Dedifferentiated amniotic fluid mesenchymal stem cell (primary cell): ENCODE results near the gene ZNF804A.
"Not testable (repeated sequence)": the region's sequence is repeated elsewhere in the genome, so short reads cannot be mapped to it uniquely, and the experiment has no call there.

Experiments
- DNase-seq: peaks from one replicate; pipeline ENCODE4 v3.0.0-alpha.2; 2016; ENCODE audit errors: extremely low spot score

Gene ZNF804A

GRCh38 chr2:184815824-184816223 is 217.5 kb downstream of the ZNF804A start:
- DNase-seq, result no peak

DNA sequence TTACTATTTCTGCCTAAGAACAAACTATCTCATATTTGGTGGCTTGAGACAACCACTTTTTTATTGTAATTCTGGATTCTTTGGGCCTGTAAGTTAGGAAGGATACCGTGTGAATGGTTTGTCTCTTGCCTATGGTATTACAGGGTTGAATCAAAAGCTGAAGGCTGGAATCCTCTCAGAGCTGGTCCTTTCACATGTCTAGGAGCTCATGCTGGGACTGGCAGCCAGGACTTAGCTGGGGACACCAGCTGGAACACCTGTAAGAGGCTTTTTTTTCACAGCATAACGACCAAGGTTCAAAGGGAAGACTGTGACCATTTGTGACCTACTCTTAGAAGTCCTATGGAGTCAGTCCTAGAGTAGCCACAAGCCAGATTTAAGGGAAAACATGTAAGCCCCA is 226.3 kb downstream of the ZNF804A start:
- DNase-seq, result no peak

- no peak for DNase-seq
Observed at GRCh38 chr2:184830531-184830930, 232.2 kb downstream of the ZNF804A start.

- DNase-seq, result no peak
Observed at GRCh38 chr2:184834699-184835397, 236.5 kb downstream of the ZNF804A start.

- no peak for DNase-seq
Observed at GRCh38 chr2:184835398-184835715, 237.0 kb downstream of the ZNF804A start.

DNA sequence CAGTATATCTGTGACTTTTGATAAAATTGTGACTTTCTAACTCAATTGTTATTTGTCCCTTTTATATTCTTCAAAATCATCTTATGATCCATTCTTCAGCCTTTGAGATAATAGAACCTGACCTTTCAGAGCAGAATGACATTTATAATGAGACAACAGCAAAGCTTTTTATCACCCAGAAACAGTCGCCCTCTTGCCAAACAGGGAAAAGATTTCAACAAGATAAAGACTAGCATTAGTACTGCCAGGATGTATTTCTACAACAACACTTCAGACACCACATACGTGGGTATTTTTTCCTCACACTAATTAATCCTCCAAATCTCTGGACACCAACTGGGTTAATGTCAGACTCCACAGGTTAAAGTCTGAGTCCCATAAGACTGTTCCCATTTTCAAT is 249.0 kb downstream of the ZNF804A start:
- DNase-seq, result no peak

GRCh38 chr2:184849516-184849915 is 251.2 kb downstream of the ZNF804A start:
- DNase-seq, result no peak

DNA sequence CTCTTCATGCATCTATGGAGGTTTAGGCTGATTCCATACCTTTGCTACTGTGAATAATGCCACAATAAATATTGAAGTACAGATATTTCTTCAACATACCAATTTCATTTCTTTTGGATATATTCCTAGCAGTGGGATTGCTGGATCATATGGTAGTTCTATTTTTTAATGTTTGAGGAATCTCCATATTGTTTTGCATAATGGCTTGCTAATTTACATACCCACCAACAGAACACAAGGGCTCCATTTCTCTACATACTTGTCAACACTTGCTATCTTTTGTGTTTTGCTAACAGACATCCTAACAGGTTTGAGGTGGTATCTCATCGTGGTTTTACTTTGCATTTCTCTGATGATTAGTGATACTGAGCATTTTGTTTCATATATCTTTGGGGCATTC is 253.2 kb downstream of the ZNF804A start:
- no peak for DNase-seq

DNA sequence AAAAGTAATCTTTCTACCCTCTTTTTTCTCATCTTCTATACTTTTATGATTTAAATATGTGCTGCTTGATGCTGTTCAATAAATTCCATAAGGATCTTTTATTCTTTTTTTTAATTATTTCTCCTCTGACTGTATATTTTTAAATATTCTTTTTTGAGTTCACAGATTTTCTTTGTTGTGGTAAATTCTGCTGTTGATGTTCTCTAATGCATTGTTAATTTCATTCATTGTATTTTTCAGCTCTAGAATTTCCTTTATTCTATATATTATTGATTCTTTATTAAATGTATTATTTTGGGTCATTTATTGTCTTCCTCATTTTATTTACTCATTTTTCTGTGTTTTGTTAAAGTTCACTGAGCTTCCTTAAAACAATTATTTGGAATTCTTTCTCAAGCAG is 260.9 kb downstream of the ZNF804A start:
- no peak for DNase-seq

- DNase-seq, result no peak
Observed at GRCh38 chr2:184860744-184861143, 262.4 kb downstream of the ZNF804A start.

GRCh38 chr2:184875212-184875611 is 276.9 kb downstream of the ZNF804A start:
- no peak for DNase-seq

DNA sequence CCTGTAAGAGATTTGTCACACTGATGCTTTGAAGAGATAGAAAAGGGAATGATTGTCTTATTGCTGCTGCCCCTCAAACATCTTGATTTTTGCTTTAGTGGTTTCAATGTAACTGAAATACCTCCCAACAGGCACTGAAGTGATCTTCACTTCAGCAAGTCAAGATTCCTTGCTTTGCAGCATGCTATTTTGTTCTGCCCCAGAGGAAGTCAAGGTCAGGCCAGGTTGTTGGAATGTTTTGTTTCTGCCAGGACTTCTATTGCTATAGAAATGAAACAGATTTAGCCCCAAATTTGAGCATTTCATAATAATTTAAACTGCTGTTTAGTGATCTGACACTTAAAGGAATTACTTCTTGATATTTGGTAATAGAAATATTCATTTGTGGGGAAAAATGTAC is 277.6 kb downstream of the ZNF804A start:
- DNase-seq, result no peak

- no peak for DNase-seq
Observed at GRCh38 chr2:184877909-184878308, 279.6 kb downstream of the ZNF804A start.

- DNase-seq, result no peak
Observed at GRCh38 chr2:184879671-184880070, 281.3 kb downstream of the ZNF804A start.

DNA sequence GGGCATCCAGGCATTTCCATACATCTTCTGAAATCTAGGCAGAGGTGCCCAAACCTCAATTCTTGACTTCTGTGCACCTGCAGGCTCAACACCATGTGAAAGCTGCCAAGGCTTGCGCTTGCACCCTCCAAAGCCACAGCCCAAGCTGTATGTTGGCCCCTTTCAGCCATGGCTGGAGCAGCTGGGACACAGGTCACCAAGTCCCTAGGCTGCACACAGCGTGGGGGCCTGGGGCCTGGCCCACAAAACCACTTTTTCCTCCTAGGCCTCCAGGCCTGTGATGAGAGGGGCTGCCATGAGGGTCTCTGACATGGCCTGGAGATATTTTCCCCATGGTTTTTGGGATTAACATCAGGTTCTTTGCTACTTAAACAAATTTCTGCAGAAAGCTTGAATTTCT is 288.3 kb downstream of the ZNF804A start:
- DNase-seq, result not testable (repeated sequence)

DNA sequence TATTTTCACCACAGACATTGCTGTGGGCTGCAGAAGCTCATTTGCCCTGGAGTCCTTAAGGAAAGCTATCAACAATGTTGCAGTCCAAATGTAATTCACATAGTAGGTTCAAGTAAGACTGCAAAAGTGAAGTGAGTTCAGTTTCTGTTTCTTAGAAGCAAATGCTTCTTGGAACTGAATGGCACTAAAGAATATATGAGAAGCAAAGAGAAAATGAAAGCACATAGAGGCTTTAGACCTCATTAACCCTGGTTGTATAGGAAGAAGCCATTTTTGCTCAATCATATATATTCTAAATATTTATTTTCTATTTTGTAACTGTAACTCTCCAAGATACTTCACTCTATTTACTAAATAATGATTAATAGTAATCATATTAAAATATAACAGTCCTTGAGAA is 292.0 kb downstream of the ZNF804A start:
- DNase-seq, result no peak

DNA sequence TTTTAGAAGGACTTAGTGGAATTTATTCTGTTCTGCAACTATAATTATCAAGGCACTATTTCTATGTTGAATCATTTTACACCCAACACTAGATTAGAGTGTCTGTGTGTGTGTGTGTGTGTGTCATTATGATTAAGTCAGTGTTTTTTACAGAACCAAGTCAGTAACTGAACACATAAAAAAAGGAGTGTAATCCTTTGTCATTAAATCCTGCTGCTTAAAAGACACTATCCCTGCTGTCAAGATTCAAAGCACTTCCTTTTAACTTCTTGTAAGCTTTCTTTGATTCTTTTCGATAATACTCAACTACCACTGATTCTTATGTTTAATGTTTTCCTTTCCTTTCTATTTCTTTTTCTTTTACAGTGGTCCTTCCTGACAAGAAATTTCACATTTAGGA is 306.7 kb downstream of the ZNF804A start:
- DNase-seq, result no peak

DNA sequence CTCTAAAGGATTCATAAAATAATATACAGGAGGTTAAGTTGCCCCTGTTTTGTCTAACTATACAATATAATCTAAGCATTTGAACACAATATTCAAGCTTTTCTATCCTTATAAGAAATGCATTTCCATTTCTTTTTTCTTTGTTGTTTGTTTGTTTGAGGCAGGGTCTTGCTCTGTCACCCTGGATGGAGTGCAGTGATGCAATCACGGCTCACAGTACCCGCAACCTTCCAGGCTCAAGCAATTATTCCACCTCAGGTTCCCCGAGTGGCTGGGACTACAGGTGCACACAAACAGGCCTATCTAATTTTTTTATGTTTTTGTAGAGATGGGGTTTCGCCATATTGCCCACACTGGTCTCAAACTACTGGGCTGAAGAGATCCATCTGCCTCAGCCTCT is 307.8 kb downstream of the ZNF804A start:
- no peak for DNase-seq

GRCh38 chr2:184906709-184907108 is 308.4 kb downstream of the ZNF804A start:
- DNase-seq, result no peak

- no peak for DNase-seq
Observed at GRCh38 chr2:184908966-184909365, 310.6 kb downstream of the ZNF804A start.

DNA sequence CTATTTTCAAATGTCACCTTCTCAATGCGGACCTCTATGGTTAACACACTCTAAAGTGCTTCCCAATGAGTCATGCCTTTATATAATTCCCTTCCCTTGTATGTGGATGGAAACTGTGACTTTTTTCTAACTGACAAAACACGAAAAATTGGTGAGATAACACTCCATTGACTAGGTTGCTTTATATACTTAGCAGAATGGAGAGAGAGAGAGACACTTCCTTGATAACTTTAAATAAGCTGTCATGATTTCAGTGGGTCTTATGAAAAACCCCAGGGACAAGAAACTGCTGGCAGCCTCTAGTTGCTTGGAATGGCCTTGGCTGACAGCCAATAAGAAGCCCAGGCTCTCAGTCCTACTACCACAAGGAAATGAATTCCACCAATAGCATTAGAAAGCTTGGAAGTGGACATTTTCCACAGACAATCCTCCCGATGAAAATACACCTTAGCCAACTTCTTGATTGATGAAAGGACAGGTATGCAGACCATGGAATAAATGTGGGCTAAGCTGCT is 322.2 kb downstream of the ZNF804A start:
- DNase-seq, result no peak

GRCh38 chr2:184921676-184922075 is 323.3 kb downstream of the ZNF804A start:
- no peak for DNase-seq

GRCh38 chr2:184923751-184924150 is 325.4 kb downstream of the ZNF804A start:
- DNase-seq, result no peak

DNA sequence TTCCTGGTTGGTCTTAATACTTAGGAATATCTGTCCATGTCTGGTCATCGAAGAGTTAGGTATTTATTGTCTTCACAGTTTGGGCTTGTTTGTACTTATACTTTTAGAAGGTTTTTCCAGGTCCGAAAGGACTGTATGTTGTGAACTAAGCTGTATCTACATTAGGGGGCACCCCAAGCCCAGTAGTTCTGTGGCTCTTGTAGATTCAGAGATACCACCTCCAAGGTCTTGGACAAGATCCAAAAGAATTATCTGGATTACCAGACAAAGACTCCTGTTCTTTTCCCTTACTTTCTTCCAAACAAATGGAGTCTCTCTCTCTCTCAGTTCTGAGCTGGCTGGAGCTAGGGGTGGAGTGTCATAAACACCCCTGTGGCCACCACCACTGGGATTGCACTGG is 328.7 kb downstream of the ZNF804A start:
- DNase-seq, result no peak
